ENCODE results near the gene PARD3B. TPM values are rescaled to one million over a fixed set of nuclear protein-coding genes. Genes with fewer than 3 reads are reported as not detected.

The PARD3B gene
- total RNA-seq, 1 donor from 2014 or later = not detected

DNA sequence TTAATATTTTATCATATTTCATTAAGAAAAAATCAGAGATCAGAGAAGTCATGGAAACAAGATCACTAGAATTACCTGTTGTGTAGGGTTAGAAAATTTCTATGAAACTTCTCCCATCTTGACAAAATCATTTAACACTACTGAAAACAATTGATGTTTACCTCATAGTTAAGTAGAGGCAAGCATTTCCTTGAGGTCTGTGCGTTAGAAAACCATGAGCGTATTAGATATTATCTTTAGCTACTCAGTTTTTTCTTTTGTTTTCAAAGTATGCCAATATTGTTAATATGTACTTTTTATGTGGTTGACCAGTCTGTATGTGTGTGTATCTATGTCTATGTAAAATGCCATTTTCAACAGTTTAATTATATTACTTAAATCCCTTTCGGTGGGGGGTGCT lies 335.7 kb downstream of the PARD3B start:
- Mint-ChIP-seq H3K4me1 (no peaks in the 10 kb centered on the region), H3K4me3 (no peak overlapping the region), H3K36me3 (ENCODE audit: low read depth) (no peaks in the 10 kb centered on the region), H3K9me3 (no peaks in the 10 kb centered on the region), H3K27ac (no peak overlapping the region), H3K27me3 (no peaks in the 10 kb centered on the region)
- TF ChIP-seq, protein P1, sequence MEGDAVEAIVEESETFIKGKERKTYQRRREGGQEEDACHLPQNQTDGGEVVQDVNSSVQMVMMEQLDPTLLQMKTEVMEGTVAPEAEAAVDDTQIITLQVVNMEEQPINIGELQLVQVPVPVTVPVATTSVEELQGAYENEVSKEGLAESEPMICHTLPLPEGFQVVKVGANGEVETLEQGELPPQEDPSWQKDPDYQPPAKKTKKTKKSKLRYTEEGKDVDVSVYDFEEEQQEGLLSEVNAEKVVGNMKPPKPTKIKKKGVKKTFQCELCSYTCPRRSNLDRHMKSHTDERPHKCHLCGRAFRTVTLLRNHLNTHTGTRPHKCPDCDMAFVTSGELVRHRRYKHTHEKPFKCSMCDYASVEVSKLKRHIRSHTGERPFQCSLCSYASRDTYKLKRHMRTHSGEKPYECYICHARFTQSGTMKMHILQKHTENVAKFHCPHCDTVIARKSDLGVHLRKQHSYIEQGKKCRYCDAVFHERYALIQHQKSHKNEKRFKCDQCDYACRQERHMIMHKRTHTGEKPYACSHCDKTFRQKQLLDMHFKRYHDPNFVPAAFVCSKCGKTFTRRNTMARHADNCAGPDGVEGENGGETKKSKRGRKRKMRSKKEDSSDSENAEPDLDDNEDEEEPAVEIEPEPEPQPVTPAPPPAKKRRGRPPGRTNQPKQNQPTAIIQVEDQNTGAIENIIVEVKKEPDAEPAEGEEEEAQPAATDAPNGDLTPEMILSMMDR (IDR thresholded peaks at IDR 0.05) = no peak
- ChIA-PET POLR2A (no interaction called here), CTCF (no interaction called here)
- intact Hi-C loops (cut with micrococcal nuclease) = no loop called here
- ATAC-seq (ENCODE audit: low read depth) (no peak), DNase-seq (no peak)

DNA sequence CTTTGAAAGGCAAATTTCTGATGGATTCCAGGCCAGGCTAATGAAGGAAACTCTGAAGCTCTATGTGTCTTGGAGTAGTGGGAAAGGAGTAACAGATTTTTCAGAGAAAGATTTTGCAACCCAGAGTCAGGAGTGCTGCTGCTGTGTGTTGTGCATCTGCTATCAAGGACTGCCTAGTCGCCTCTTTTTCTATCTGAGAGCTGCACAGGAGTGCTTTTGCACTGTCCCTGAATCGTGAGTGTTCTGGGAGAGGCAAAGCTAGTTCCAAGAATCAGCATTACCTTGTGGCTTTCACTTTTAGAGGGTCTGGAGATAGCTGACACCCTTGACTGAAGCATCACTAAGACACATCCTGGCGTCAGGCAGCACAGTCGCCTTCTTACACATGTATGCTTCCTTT lies 336.4 kb downstream of the PARD3B start:
- intact Hi-C loops (cut with micrococcal nuclease) = no loop called here
- CTCF ChIA-PET = no interaction called here
- H3K4me1 Mint-ChIP-seq = no peaks in the 10 kb centered on the region
- POLR2A ChIA-PET = no interaction called here
- no peaks in the 10 kb centered on the region for H3K36me3 Mint-ChIP-seq (ENCODE audit: low read depth)
- TF ChIP-seq, protein P1 (IDR thresholded peaks at IDR 0.05) = no peak
- H3K9me3 Mint-ChIP-seq = no peaks in the 10 kb centered on the region
- no peaks in the 10 kb centered on the region for H3K27me3 Mint-ChIP-seq
- no peak for DNase-seq
- no peak overlapping the region for H3K27ac Mint-ChIP-seq
- no peak overlapping the region for H3K4me3 Mint-ChIP-seq
- no peak for ATAC-seq (ENCODE audit: low read depth)

DNA sequence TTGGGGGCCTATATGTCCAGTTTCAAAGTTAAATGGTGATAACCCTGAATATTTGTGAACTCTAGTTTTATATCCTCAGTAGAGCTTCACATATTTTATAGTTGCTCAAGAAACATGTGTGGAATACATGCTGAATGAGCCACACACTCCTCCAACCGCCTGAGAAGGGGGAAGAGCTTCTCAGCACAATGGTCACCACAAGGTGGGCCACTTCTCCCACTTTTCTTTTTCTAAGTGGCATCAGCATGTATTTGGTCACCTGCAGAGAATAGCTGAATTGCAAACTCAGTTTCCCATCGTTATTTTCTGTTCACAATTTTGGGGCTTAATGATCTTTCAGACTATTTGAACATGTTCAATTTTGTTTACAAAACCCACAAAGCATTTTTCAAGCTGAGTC lies 340.5 kb downstream of the PARD3B start:
- DNase-seq (no peak), ATAC-seq (ENCODE audit: low read depth) (no peak)
- TF ChIP-seq, protein P1 (IDR thresholded peaks at IDR 0.05) = no peak
- POLR2A ChIA-PET = no interaction called here
- no peaks in the 10 kb centered on the region for H3K27me3 Mint-ChIP-seq
- no peak overlapping the region for H3K4me3 Mint-ChIP-seq
- no peaks in the 10 kb centered on the region for H3K4me1 Mint-ChIP-seq
- intact Hi-C loops (cut with micrococcal nuclease) = no loop called here
- no peak overlapping the region for H3K27ac Mint-ChIP-seq
- CTCF ChIA-PET = interaction anchor here (0.6 kb wide), 1 partner anchor 790 kb away, joined by 3 read pairs; no protein-coding TSS in a partner anchor
- H3K9me3 Mint-ChIP-seq = no peaks in the 10 kb centered on the region
- H3K36me3 Mint-ChIP-seq (ENCODE audit: low read depth) = no peaks in the 10 kb centered on the region

DNA sequence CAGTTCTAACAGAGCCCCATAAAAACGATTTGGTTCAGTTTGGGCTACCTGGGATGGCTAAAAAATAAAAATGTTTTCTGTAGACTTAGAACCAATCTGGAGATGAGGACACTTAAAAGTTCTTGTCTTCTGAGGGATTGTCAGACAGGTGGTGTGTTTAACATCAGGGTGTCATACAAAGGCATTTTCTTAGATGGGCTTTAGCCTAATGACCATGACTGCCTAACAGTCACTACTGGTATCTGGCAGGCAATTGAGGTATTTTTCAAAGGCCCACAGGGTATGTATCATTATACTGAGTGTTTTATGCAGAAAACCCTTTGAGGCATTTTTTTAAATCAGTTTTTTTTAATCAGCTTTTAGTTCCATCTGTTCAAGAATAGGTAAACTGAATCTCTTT lies 341.4 kb downstream of the PARD3B start:
- no peaks in the 10 kb centered on the region for H3K27me3 Mint-ChIP-seq

DNA sequence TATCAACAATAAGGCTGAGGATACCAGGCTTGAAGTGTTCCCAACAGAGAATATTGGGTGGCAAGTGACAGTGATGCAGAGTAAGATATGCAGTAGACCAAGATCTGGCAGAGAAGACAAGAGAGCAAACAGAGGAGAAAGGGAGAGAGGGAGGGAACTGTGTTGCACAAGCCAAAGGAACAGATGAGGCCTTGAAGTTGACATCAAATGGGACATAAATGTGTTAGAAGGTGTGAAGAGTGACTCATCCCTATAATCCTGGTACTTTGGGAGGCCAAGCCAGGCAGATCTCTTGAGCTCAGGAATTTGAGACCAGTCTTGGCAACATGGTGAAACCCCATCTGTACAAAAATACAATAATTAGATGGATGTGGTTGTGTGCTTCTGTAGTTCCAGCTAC lies 342.9 kb downstream of the PARD3B start:
- POLR2A ChIA-PET = no interaction called here
- no peak overlapping the region for H3K27ac Mint-ChIP-seq
- CTCF ChIA-PET = no interaction called here
- intact Hi-C loops (cut with micrococcal nuclease) = no loop called here
- H3K9me3 Mint-ChIP-seq = no peaks in the 10 kb centered on the region
- H3K27me3 Mint-ChIP-seq = no peaks in the 10 kb centered on the region
- ATAC-seq (ENCODE audit: low read depth) (no peak), DNase-seq (no peak)
- no peaks in the 10 kb centered on the region for H3K36me3 Mint-ChIP-seq (ENCODE audit: low read depth)
- no peaks in the 10 kb centered on the region for H3K4me1 Mint-ChIP-seq
- no peak overlapping the region for H3K4me3 Mint-ChIP-seq
- TF ChIP-seq, protein P1 (IDR thresholded peaks at IDR 0.05) = no peak

More for the DNA sequence above, 341.4 kb downstream of the PARD3B start:
- Mint-ChIP-seq H3K4me1 (no peaks in the 10 kb centered on the region), H3K27ac (no peak overlapping the region), H3K36me3 (ENCODE audit: low read depth) (no peaks in the 10 kb centered on the region), H3K9me3 (no peaks in the 10 kb centered on the region), H3K4me3 (no peak overlapping the region)
- TF ChIP-seq, protein P1 (IDR thresholded peaks at IDR 0.05) = no peak
- intact Hi-C loops (cut with micrococcal nuclease) = no loop called here
- ChIA-PET CTCF (interaction anchor here (0.7 kb wide), 1 partner anchor 1059 kb away, joined by 3 read pairs; no protein-coding TSS in a partner anchor), POLR2A (no interaction called here)
- DNase-seq (no peak), ATAC-seq (ENCODE audit: low read depth) (no peak)

All from activated B cell treated with CpG ODN at 0.5 μM for 24 hours (primary cell).